ENCODE data around the gene ADPRHL1. TPM values are rescaled to one million over a fixed set of nuclear protein-coding genes. Genes with fewer than 3 reads are reported as not detected.

The ADPRHL1 gene
- total RNA-seq, 1 experiment from 2014 or later = 4.9 TPM

DNA sequence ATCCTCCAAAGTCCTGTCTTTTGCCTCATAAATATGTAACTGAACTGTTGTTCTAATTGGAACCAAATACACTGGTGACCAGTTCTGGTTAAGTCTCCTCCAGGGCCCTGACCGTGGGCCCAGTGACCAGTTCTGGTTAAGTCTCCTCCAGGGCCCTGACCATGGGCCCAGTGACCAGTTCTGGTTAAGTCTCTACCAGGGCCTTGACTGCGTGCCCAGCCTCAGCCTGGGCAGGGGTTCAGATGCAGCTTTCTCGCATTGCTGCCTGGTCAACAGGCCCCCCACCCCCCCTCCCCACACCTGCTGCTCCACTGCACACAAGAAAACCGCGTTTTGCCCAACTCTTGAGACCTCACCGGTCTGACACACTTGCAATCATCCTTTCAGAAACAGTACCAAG, 85.5 kb downstream of the ADPRHL1 start:
- Mint-ChIP-seq H3K4me1 (ENCODE audit: low read depth, unreplicated experiment) (peaks cover 8% of the 10 kb centered on the region), H3K27ac (ENCODE audit: unreplicated experiment) (peak overlapping the region; percentile 66), H3K4me3 (ENCODE audit: unreplicated experiment) (no peak overlapping the region), H3K9me3 (ENCODE audit: unreplicated experiment) (no peaks in the 10 kb centered on the region), H3K36me3 (ENCODE audit: insufficient read depth, unreplicated experiment) (peaks cover 32% of the 10 kb centered on the region), H3K27me3 (ENCODE audit: insufficient read depth, unreplicated experiment) (no peaks in the 10 kb centered on the region)
- no peaks in the 10 kb centered on the region for H3K27me3 ChIP-seq (replicated peaks; ENCODE audit: control insufficient read depth, insufficient read depth, low read length)
- no TSS peak for BruUV-seq (replicated peaks)
- TF ChIP-seq, protein P1, sequence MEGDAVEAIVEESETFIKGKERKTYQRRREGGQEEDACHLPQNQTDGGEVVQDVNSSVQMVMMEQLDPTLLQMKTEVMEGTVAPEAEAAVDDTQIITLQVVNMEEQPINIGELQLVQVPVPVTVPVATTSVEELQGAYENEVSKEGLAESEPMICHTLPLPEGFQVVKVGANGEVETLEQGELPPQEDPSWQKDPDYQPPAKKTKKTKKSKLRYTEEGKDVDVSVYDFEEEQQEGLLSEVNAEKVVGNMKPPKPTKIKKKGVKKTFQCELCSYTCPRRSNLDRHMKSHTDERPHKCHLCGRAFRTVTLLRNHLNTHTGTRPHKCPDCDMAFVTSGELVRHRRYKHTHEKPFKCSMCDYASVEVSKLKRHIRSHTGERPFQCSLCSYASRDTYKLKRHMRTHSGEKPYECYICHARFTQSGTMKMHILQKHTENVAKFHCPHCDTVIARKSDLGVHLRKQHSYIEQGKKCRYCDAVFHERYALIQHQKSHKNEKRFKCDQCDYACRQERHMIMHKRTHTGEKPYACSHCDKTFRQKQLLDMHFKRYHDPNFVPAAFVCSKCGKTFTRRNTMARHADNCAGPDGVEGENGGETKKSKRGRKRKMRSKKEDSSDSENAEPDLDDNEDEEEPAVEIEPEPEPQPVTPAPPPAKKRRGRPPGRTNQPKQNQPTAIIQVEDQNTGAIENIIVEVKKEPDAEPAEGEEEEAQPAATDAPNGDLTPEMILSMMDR (IDR thresholded peaks at IDR 0.05; ENCODE audit: insufficient read depth in 1 of 2, low read depth in 1 of 2, low read length in 1 of 2, severe bottlenecking in 1 of 2, unreplicated experiment in 1 of 2) = no peak
- H3K4me3 ChIP-seq (ENCODE audit: low read depth, low read length) = no peak overlapping the region
- POLR2A ChIA-PET = no interaction called here
- CTCF ChIA-PET = no interaction called here
- H3K9me3 ChIP-seq = no peaks in the 10 kb centered on the region; the same call in 1 of the 2 replicates
- DNase-seq = no peak
- intact Hi-C loops (cut with micrococcal nuclease; ENCODE audit: unreplicated experiment) = no loop called here
- no peaks in the 10 kb centered on the region for H3K36me3 ChIP-seq (ENCODE audit: control insufficient read depth, insufficient read depth, low read length)
- H3K4me1 ChIP-seq = no peaks in the 10 kb centered on the region

DNA sequence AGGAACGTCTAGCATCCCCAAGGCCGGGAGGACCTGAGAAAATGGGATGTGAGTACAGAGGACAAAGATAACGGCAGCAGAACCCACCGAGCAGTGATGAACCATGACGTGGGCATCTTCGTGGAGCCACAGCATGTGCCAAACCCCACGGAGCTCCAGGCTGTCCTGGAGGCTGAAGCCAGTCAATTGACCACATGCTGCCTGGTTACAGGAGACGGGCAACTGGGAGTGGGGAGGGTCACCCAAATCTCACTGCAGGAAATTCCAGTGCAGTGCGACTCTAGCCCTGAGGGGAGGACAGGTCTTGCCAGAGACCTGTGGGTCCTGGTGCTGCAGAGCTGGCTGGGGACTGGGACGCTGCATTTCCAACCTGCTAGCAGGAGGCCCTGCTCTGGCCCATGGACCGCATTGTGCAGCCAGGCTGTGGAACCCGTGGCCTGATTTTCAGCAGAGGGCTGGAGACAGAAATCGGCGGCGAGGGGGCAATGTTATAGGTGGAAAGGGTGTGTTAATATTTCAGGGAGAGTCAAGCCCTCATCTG, 86.2 kb downstream of the ADPRHL1 start:
- Histone ChIP-seq H3K36me3 (ENCODE audit: control insufficient read depth, insufficient read depth, low read length) (no peaks in the 10 kb centered on the region), H3K4me3 (ENCODE audit: low read depth, low read length) (no peak overlapping the region), H3K9me3 (no peaks in the 10 kb centered on the region; the same call in 1 of the 2 replicates), H3K4me1 (no peaks in the 10 kb centered on the region), H3K27me3 (replicated peaks; ENCODE audit: control insufficient read depth, insufficient read depth, low read length) (no peaks in the 10 kb centered on the region)
- no peak for DNase-seq
- H3K27ac Mint-ChIP-seq (ENCODE audit: unreplicated experiment) = no peak overlapping the region
- intact Hi-C loops (cut with micrococcal nuclease; ENCODE audit: unreplicated experiment) = no loop called here
- BruUV-seq (replicated peaks) = TSS peak; percentile 46
- peaks cover 8% of the 10 kb centered on the region for H3K4me1 Mint-ChIP-seq (ENCODE audit: low read depth, unreplicated experiment)
- H3K36me3 Mint-ChIP-seq (ENCODE audit: insufficient read depth, unreplicated experiment) = peaks cover 32% of the 10 kb centered on the region
- no peaks in the 10 kb centered on the region for H3K9me3 Mint-ChIP-seq (ENCODE audit: unreplicated experiment)
- H3K27me3 Mint-ChIP-seq (ENCODE audit: insufficient read depth, unreplicated experiment) = no peaks in the 10 kb centered on the region
- H3K4me3 Mint-ChIP-seq (ENCODE audit: unreplicated experiment) = no peak overlapping the region
- ChIA-PET POLR2A (no interaction called here), CTCF (no interaction called here)
- TF ChIP-seq, protein P1 (IDR thresholded peaks at IDR 0.05; ENCODE audit: insufficient read depth in 1 of 2, low read depth in 1 of 2, low read length in 1 of 2, severe bottlenecking in 1 of 2, unreplicated experiment in 1 of 2) = no peak

DNA sequence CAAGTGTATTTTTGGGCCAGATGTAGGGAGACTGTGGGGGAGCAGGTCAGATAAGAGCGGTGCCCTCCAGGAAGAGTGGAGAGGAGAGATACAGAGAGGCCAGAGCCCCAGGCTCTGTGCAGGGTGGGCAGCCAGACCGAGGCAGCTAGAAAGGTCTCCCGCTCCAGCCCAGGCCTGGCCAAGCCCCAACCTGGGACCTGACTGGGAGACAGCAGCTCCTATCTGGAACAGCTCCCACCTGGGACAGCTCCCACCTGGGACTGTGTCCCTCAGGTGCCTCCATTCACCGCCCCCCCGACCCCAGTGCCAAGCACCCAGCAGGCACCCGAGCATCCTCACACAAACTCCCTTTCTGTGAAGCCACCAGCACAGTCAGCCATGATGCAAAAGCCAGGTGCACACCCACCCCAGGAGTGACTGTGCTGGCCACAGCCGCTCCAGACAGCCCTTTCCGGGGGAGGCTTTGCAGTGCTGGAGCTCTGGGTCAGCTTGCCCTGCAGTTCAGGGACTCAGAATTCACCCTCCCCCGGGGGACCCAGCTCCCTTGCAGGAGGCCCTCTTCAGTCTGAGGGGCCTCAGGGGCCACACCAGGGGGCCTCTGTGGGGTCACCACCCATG, 87.2 kb downstream of the ADPRHL1 start:
- intact Hi-C loops (cut with micrococcal nuclease; ENCODE audit: unreplicated experiment) = no loop called here
- H3K27ac Mint-ChIP-seq (ENCODE audit: unreplicated experiment) = peak overlapping the region; percentile 60
- peaks cover 26% of the 10 kb centered on the region for H3K36me3 Mint-ChIP-seq (ENCODE audit: insufficient read depth, unreplicated experiment)
- CTCF ChIA-PET = no interaction called here
- Histone ChIP-seq H3K4me1 (no peaks in the 10 kb centered on the region), H3K36me3 (ENCODE audit: control insufficient read depth, insufficient read depth, low read length) (no peaks in the 10 kb centered on the region), H3K9me3 (no peaks in the 10 kb centered on the region; the same call in 1 of the 2 replicates), H3K4me3 (ENCODE audit: low read depth, low read length) (no peak overlapping the region), H3K27me3 (replicated peaks; ENCODE audit: control insufficient read depth, insufficient read depth, low read length) (no peaks in the 10 kb centered on the region)
- TF ChIP-seq, protein P1 (IDR thresholded peaks at IDR 0.05; ENCODE audit: insufficient read depth in 1 of 2, low read depth in 1 of 2, low read length in 1 of 2, severe bottlenecking in 1 of 2, unreplicated experiment in 1 of 2) = no peak
- H3K4me3 Mint-ChIP-seq (ENCODE audit: unreplicated experiment) = peak overlapping the region; percentile 55
- POLR2A ChIA-PET = no interaction called here
- BruUV-seq (replicated peaks) = no TSS peak
- peaks cover 8% of the 10 kb centered on the region for H3K4me1 Mint-ChIP-seq (ENCODE audit: low read depth, unreplicated experiment)
- H3K9me3 Mint-ChIP-seq (ENCODE audit: unreplicated experiment) = no peaks in the 10 kb centered on the region
- no peak for DNase-seq
- no peaks in the 10 kb centered on the region for H3K27me3 Mint-ChIP-seq (ENCODE audit: insufficient read depth, unreplicated experiment)
